GM18502 (cell line): ENCODE results near the gene KLK3.

Experiments used
- ATAC-seq: cut with Tn5 transposase; IDR thresholded peaks from one replicate; pipeline ENCODE4 v1.9.1; 2021; ENCODE audit warnings: mild to moderate bottlenecking; ENCODE audit not compliant: unreplicated experiment, poor library complexity

Gene KLK3

DNA sequence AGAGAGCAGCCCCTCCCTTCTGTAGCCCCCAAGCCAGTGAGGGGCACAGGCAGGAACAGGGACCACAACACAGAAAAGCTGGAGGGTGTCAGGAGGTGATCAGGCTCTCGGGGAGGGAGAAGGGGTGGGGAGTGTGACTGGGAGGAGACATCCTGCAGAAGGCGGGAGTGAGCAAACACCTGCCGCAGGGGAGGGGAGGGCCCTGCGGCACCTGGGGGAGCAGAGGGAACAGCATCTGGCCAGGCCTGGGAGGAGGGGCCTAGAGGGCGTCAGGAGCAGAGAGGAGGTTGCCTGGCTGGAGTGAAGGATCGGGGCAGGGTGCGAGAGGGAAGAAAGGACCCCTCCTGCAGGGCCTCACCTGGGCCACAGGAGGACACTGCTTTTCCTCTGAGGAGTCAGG, 4.2 kb downstream of the KLK3 start:
- no peak for ATAC-seq

DNA sequence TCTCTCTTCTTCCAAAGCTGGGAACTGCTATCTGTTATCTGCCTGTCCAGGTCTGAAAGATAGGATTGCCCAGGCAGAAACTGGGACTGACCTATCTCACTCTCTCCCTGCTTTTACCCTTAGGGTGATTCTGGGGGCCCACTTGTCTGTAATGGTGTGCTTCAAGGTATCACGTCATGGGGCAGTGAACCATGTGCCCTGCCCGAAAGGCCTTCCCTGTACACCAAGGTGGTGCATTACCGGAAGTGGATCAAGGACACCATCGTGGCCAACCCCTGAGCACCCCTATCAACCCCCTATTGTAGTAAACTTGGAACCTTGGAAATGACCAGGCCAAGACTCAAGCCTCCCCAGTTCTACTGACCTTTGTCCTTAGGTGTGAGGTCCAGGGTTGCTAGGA, 5.1 kb downstream of the KLK3 start:
- no peak for ATAC-seq

DNA sequence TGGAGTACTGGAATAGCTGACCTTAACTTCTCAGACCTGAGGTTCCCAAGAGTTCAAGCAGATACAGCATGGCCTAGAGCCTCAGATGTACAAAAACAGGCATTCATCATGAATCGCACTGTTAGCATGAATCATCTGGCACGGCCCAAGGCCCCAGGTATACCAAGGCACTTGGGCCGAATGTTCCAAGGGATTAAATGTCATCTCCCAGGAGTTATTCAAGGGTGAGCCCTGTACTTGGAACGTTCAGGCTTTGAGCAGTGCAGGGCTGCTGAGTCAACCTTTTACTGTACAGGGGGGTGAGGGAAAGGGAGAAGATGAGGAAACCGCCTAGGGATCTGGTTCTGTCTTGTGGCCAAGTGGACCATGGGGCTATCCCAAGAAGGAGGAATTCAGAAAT, 6.3 kb downstream of the KLK3 start:
- ATAC-seq = no peak

DNA sequence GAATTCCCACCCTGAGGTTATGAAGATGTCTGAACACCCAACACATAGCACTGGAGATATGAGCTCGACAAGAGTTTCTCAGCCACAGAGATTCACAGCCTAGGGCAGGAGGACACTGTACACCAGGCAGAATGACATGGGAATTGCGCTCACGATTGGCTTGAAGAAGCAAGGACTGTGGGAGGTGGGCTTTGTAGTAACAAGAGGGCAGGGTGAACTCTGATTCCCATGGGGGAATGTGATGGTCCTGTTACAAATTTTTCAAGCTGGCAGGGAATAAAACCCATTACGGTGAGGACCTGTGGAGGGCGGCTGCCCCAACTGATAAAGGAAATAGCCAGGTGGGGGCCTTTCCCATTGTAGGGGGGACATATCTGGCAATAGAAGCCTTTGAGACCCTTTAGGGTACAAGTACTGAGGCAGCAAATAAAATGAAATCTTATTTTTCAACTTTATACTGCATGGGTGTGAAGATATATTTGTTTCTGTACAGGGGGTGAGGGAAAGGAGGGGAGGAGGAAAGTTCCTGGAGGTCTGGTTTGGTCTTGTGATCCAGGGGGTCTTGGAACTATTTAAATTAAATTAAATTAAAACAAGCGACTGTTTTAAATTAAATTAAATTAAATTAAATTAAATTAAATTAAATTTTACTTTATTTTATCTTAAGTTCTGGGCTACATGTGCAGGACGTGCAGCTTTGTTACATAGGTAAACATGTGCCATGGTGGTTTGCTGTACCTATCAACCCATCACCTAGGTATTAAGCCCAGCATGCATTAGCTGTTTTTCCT, 7.0 kb downstream of the KLK3 start:
- no peak for ATAC-seq

DNA sequence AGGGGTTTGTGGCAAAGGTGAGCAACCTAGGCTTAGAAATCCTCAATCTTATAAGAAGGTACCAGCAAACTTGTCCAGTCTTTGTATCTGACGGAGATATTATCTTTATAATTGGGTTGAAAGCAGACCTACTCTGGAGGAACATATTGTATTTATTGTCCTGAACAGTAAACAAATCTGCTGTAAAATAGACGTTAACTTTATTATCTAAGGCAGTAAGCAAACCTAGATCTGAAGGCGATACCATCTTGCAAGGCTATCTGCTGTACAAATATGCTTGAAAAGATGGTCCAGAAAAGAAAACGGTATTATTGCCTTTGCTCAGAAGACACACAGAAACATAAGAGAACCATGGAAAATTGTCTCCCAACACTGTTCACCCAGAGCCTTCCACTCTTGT, 14.8 kb downstream of the KLK3 start:
- ATAC-seq = no peak

DNA sequence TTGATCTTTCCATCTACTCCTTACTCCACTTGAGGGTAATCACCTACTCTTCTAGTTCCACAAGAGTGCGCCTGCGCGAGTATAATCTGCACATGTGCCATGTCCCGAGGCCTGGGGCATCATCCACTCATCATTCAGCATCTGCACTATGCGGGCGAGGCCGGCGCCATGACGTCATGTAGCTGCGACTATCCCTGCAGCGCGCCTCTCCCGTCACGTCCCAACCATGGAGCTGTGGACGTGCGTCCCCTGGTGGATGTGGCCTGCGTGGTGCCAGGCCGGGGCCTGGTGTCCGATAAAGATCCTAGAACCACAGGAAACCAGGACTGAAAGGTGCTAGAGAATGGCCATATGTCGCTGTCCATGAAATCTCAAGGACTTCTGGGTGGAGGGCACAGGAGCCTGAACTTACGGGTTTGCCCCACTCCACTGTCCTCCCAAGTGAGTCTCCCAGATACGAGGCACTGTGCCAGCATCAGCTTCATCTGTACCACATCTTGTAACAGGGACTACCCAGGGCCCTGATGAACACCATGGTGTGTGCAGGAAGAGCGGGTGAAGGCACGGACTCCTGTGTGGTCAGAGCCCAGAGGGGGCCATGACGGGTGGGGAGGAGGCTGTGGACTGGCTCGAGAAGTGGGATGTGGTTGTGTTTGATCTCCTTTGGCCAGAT, 15.8 kb downstream of the KLK3 start:
- no peak for ATAC-seq

DNA sequence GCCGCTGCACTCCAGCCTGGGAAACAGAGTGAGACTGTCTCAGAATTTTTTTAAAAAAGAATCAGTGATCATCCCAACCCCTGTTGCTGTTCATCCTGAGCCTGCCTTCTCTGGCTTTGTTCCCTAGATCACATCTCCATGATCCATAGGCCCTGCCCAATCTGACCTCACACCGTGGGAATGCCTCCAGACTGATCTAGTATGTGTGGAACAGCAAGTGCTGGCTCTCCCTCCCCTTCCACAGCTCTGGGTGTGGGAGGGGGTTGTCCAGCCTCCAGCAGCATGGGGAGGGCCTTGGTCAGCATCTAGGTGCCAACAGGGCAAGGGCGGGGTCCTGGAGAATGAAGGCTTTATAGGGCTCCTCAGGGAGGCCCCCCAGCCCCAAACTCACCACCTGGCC, 18.3 kb downstream of the KLK3 start, which contains the start of gene KLK2:
Gene KLK2, plus strand, starts transcription at position 384 of the 400 bp plus-strand sequence. CDS start 35 bp downstream, outside the sequence.
- no peak for ATAC-seq

DNA sequence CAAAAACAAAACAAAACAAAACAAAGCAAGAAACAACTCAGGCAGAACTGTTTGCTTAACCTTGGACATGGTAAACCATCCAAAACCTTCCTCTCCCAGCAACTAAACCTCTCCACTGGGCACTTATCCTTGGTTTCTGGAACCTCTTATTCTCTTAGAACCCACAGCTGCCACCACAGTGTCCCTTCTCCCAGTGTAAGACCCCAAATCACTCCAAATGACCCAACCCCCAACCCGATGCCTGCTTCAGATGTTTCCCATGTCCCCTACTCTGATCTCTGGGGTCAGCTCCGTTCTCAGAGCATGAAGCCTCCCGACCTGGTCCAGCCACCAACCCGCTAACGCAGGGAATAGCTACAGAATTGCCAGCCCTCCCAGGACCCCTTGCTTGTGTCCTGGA, 19.5 kb downstream of the KLK3 start:
- no peak for ATAC-seq

DNA sequence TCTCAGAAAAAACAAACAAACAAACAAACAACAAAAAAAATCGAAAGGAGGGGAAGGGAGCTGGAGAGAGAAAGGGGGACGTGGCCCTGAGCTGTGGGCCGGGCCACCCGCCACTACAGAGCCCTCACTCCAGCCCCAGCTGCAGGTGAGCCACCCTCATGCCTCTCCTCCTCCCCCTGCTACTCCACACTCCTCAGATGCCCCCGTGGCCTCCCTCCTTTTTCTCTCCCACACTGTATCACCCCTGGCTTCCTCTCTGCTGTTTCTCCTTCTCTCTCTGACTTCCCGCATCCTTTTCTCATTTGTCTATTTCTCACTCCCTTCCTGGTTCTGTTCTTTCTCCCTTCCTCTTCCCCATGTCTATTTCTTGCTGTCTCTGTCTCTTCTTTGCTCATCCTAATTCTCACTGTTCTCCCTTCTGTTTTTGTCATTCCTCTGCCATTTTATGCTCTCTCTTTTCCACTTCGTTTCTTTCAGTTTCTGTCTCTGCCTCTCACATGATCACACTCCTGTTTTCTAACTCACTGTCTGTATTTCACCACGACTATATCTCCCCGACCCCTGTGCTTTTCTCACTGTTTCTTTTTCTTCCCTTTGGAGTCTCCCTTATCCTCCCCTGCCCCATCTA, 21.2 kb downstream of the KLK3 start:
- ATAC-seq = no peak

DNA sequence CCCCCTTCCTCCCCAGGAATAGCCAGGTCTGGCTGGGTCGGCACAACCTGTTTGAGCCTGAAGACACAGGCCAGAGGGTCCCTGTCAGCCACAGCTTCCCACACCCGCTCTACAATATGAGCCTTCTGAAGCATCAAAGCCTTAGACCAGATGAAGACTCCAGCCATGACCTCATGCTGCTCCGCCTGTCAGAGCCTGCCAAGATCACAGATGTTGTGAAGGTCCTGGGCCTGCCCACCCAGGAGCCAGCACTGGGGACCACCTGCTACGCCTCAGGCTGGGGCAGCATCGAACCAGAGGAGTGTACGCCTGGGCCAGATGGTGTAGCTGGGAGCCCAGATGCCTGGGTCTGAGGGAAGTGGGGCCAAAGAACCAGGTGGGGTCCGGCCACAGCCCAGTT, 21.7 kb downstream of the KLK3 start:
- no peak for ATAC-seq

DNA sequence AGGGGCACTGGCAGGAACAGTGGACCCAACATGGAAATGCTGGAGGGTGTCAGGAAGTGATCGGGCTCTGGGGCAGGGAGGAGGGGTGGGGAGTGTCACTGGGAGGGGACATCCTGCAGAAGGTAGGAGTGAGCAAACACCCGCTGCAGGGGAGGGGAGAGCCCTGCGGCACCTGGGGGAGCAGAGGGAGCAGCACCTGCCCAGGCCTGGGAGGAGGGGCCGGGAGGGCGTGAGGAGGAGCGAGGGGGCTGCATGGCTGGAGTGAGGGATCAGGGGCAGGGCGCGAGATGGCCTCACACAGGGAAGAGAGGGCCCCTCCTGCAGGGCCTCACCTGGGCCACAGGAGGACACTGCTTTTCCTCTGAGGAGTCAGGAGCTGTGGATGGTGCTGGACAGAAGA, 22.6 kb downstream of the KLK3 start:
- no peak for ATAC-seq

DNA sequence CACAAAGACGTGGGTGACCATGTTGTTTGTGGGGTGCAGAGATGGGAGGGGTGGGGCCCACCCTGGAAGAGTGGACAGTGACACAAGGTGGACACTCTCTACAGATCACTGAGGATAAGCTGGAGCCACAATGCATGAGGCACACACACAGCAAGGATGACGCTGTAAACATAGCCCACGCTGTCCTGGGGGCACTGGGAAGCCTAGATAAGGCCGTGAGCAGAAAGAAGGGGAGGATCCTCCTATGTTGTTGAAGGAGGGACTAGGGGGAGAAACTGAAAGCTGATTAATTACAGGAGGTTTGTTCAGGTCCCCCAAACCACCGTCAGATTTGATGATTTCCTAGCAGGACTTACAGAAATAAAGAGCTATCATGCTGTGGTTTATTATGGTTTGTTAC, 24.1 kb downstream of the KLK3 start:
- no peak for ATAC-seq

DNA sequence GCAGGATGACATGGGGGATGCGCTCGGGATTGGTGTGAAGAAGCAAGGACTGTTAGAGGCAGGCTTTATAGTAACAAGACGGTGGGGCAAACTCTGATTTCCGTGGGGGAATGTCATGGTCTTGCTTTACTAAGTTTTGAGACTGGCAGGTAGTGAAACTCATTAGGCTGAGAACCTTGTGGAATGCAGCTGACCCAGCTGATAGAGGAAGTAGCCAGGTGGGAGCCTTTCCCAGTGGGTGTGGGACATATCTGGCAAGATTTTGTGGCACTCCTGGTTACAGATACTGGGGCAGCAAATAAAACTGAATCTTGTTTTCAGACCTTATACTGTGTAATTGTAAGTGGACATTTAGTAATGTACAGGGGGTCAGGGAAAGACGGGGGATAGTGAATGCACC, 25.5 kb downstream of the KLK3 start:
- ATAC-seq = no peak

DNA sequence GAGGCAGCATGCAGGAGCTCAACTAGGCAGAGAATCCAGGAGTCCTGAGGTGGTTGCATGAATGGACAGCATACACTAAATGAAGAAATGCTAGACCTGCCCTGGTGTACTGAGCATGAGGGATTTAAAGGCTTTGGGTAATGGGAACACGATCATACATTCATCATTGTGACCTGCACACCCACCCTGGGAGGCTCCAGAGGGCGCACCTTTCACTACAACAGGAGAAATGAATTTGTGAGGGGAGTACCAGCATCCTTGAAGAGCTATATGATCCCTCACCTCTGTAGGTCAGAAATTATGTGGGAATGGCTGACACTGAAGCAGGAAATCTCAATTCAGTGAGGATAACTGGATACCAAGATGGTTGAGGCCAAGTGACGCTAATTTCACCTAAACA, 27.5 kb downstream of the KLK3 start:
- no peak for ATAC-seq

DNA sequence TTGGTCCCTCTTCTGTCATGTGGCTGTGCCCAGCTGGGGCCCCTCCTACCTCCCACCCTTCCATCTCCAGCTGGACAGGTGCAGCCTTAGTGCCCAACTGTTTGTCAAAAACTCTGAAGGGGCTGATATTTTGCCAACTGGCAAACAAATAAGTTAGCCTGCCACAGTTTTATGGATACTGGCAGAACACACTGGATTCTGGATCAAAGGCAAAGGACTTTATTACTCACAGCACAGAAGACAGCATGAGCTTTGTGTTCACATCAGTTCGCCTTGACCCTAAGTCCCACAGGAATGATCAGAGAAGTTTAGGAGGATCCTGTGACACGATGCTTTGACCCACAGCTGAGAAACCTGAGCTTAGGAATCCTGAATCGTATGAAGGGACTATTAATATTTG, 34.9 kb downstream of the KLK3 start:
- ATAC-seq = no peak

DNA sequence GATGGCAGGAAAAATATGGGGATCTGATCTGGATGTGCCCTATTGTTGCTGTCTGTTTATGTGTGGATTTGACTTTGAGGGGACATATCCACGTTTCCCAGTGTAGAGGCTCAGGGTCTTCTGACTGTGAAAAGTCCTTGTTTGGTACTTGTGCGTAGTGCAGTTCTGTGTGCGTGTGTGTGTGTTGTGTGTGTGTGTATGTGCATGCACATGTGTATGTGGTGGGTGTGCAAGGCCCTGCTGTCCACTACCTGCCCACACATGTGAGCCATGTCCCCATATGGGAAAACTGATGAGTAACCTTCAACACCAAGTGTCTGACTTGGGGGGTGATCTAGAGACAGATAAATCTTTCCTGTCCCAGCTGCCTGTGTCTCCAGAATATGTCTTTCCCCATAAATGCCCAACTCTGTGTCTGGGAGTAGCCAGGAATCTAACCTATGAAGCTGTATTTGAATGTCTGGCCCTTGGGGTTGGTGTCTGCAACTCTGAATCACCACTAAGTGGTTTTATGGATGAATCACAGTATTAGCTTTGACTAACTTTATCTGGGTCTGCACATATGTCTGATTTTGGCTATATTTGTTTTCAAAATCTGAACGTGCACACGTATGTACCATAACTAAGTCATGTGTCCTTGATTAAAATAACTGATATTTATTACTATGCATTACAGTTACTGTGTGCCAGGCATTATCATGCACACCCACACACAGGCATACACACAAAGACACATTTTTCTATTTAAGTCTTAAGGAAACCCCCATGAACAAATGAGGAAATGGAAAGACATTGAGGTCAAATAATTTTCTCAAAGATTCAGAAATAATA, 35.9 kb downstream of the KLK3 start:
- ATAC-seq = no peak

DNA sequence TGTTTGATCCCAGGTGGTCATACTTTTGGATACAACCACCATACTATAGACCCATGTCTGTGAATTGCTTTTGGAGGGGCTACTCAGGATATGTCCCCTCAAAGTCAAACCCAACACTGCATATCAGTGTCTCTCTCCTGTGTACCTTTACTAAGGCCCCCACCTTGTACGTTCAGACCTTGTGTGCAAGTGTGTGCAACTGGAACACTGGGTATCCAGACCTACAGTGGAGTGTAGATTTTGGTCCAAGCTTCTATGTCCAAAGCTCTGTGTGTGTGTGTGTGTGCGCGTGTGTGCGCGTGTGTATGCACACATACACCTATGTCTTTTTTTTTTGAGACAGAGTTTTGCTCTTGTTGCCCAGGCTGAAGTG, 36.5 kb downstream of the KLK3 start:
- no peak for ATAC-seq

DNA sequence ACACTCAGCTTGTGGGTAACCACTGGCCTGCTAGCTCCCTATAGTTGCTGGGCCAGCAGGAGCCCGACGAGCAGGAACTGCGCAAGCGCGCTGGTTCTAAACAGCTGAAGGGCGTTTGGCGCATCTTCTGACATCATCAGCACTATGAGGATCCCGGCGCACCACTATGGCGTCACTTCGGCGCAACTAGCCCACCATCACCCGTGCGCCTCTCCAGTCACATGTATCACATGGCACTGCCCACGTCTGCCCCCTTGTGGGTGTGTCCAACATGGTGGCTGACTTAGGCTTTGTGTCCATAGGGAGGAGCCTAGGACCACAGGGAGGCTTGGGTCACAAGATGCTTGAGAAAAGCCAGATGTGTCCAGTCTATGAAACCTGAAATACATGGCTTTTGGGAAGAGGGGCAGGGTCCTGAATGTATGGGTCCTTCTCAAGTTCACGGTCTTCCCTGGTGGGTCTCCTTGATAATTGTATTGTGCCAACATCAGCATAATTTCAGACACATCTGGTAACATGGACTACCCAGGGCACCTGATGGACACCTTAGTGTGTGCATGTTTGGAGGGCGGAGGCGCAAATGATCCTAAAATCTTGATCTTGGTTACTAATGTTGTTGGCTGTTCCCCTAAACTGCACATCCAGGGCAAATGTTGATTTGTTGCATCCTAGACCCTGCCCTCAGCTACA, 38.5 kb downstream of the KLK3 start:
- ATAC-seq = no peak

DNA sequence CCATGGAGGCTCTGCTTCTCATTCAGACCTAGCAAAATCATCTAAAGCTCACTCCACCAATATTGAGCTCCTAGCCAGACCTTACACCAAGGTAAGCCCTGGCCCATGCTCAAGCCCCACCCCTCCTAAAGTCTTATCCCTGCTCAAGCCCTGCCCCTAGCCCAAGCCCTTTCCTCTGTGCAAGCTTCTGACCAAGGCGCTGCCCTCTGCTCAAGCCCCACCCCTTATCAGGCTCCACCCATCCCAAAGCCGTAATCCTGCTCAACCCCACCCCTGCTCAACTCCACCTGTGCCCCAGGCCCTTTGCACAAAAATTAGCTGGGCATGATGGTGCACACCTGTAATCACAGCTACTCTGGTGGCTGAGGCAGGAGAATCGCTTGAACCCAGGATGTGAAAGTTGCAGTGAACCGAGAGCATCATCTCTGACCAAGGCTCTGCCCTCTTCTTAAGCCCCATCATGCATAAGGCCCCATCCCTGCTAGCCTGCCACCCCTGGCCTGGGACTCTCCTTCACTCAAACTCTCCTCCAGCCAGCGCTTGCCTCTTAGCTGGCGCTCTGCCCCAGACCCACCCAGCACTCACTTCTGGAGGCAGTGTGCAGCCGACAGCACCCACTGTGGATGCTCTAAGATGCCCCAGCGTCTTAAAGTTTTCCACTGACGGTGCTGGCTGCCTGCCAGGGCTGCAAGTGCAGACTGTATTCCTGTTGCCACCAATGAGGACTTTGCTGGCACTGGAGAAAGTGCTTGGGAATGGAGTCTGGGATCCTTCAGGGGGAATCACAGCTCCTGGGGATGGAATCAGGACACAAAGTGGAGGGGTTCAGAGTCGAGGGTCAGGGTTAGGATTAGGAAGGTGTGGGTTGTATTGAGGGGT, 40.0 kb downstream of the KLK3 start:
- no peak for ATAC-seq
